Measurements from ENCODE around the gene AGAP3. TPM values are rescaled to one million over a fixed set of nuclear protein-coding genes. Genes with fewer than 3 reads are reported as not detected.

The AGAP3 gene
- total and polyA plus RNA-seq, 11 donors, result 30.3 to 83.7 (median 55.6) TPM

GRCh38 chr7:151138153-151138851, 52.0 kb downstream of the AGAP3 start:
- WGBS, 4 donors, result 71 to 82% (median 79%) methylated on average over 22 to 30 of the region's 30 CpGs
- H3K36me3 ChIP-seq, result peaks cover 0 to 90% (median 56%) of the 10 kb centered on the region in 9 donors

GRCh38 chr7:151139071-151139790, 53.0 kb downstream of the AGAP3 start:
- 83 to 87% (median 85%) methylated on average over 16 to 18 of the region's 18 CpGs for WGBS, 4 donors
- no peak overlapping the region for H3K4me3 ChIP-seq
- intact Hi-C loops (cut with DNase I), result loop anchor here in 1 of 10 donors (5.0 kb wide), 1 partner anchor 108 kb away; the partner anchor contains the start of gene SMARCD3
- H3K27ac ChIP-seq, result peak overlapping the region in 2 of 12 donors; percentile 25 to 66
- peaks cover 0 to 44% (median 13%) of the 10 kb centered on the region in 12 donors for H3K4me1 ChIP-seq
- TF ChIP-seq POLR2A (IDR thresholded peaks at IDR 0.05) (no peak), CTCF (IDR thresholded peaks at IDR 0.05) (no peak)
- DNase-seq (peak in 1 of 5 donors; percentile 50), ATAC-seq (peak in 2 of 4 donors; percentile 2 to 8)
- H3K36me3 ChIP-seq, result peaks cover 0 to 90% (median 56%) of the 10 kb centered on the region in 9 donors
- no peaks in the 10 kb centered on the region for H3K9me3 ChIP-seq
- H3K27me3 ChIP-seq, result no peaks in the 10 kb centered on the region

More at GRCh38 chr7:151138153-151138851, 52.0 kb downstream of the AGAP3 start:
- Histone ChIP-seq H3K27me3 (no peaks in the 10 kb centered on the region), H3K9me3 (no peaks in the 10 kb centered on the region), H3K27ac (peak overlapping the region in 5 of 12 donors; percentile 12 to 66 (median 59)), H3K4me1 (peaks cover 0 to 45% (median 13%) of the 10 kb centered on the region in 12 donors), H3K4me3 (no peak overlapping the region)
- DNase-seq (peak in 2 of 5 donors; percentile 17 to 56), ATAC-seq (peak in 2 of 4 donors; percentile 8 to 15)
- intact Hi-C loops (cut with DNase I), result loop anchor here in 1 of 10 donors (5.0 kb wide), 1 partner anchor 109 kb away; the partner anchor contains the start of gene SMARCD3
- TF ChIP-seq POLR2A (IDR thresholded peaks at IDR 0.05) (no peak), CTCF (IDR thresholded peaks at IDR 0.05) (no peak)

- ATAC-seq (no peak), DNase-seq (no peak)
- no peak overlapping the region for H3K27ac ChIP-seq
- intact Hi-C loops (cut with DNase I), result loop anchor here in 1 of 10 donors (5.0 kb wide), 1 partner anchor 108 kb away; the partner anchor contains the start of gene SMARCD3
- WGBS, 4 donors, result 83 to 88% (median 87%) methylated on average over 9 of the region's 9 CpGs
- no peak overlapping the region for H3K4me3 ChIP-seq
- TF ChIP-seq POLR2A (IDR thresholded peaks at IDR 0.05) (no peak), CTCF (IDR thresholded peaks at IDR 0.05) (no peak)
- H3K4me1 ChIP-seq, result peaks cover 0 to 38% (median 13%) of the 10 kb centered on the region in 12 donors
- H3K27me3 ChIP-seq, result no peaks in the 10 kb centered on the region
- H3K36me3 ChIP-seq, result peaks cover 0 to 88% (median 53%) of the 10 kb centered on the region in 9 donors
- no peaks in the 10 kb centered on the region for H3K9me3 ChIP-seq
Measured at GRCh38 chr7:151139791-151140190, 53.5 kb downstream of the AGAP3 start.

GRCh38 chr7:151140826-151141225, 54.6 kb downstream of the AGAP3 start:
- ATAC-seq (no peak), DNase-seq (no peak)
- H3K27ac ChIP-seq, result no peak overlapping the region
- peaks cover 0 to 38% (median 13%) of the 10 kb centered on the region in 12 donors for H3K4me1 ChIP-seq
- 92 to 95% (median 94%) methylated on average over 7 of the region's 7 CpGs for WGBS, 4 donors
- TF ChIP-seq POLR2A (IDR thresholded peaks at IDR 0.05) (no peak), CTCF (IDR thresholded peaks at IDR 0.05) (no peak)
- peaks cover 0 to 81% (median 43%) of the 10 kb centered on the region in 9 donors for H3K36me3 ChIP-seq
- no peaks in the 10 kb centered on the region for H3K9me3 ChIP-seq
- no peak overlapping the region for H3K4me3 ChIP-seq
- intact Hi-C loops (cut with DNase I), result no loop called here
- H3K27me3 ChIP-seq, result no peaks in the 10 kb centered on the region
